Measurements from ENCODE around the gene NXF1.

- TF ChIP-seq ZNF362 (tag by site-specific recombination; IDR thresholded peaks at IDR 0.05) (no peak), PRDM10 (tag by site-specific recombination; IDR thresholded peaks at IDR 0.05) (no peak), ZSCAN5A (tag by site-specific recombination; IDR thresholded peaks at IDR 0.05) (no peak), SP2 (tag by site-specific recombination; IDR thresholded peaks at IDR 0.05) (peak; percentile 91), ZNF513 (tag by site-specific recombination; IDR thresholded peaks at IDR 0.05) (no peak), ZBTB7A (tag by site-specific recombination; IDR thresholded peaks at IDR 0.05; ENCODE audit: low read depth) (no peak), ZBTB49 (tag by site-specific recombination; IDR thresholded peaks at IDR 0.05; ENCODE audit: low read depth) (no peak), MYNN (tag by site-specific recombination; IDR thresholded peaks at IDR 0.05; ENCODE audit: borderline replicate concordance) (no peak), ELK4 (IDR thresholded peaks at IDR 0.05; ENCODE audit: borderline replicate concordance, low read depth, low read length) (no peak; the same call in 1 of the 2 replicates), TRIM28 (IDR thresholded peaks at IDR 0.05; ENCODE audit: borderline replicate concordance, low read length) (no peak), CTCF (tag by site-specific recombination; IDR thresholded peaks at IDR 0.05) (peak; percentile 29; the same call in 1 of the 2 replicates), REST (tag by site-specific recombination; IDR thresholded peaks at IDR 0.05) (no peak), ZFP37 (tag by site-specific recombination; IDR thresholded peaks at IDR 0.05) (peak; percentile 88), ZNF274 (IDR thresholded peaks at IDR 0.05; ENCODE audit: low read length) (no peak), ZNF274 (tag by site-specific recombination; IDR thresholded peaks at IDR 0.05; ENCODE audit: borderline replicate concordance) (no peak)
These were observed 13.6 kb downstream of the NXF1 start, which contains the start of gene TMEM223 for GRCh38 chr11:62791501-62792201.

Measured in HEK293 (cell line).